Measurements from ENCODE around the gene ARIH1.

Gene ARIH1

DNA sequence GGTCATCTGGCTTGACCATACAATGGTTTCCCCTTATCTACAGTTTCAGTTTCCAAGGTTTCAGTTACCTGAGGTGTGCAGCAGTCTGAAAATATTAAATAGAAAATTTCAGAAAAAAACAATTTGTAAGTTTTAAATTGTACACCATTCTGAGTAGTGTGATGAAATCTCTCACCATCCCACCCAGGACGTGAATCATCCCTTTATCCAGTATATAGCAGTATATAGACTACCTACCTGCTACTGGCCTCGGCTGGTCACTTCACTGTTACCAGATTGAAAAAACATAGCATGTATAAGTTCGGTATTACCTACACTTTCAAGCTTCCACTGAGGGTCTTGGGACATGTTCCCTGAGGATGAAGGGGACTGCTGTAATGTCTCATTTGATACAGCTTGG is 12.0 kb downstream of the ARIH1 start:
- DNase-seq (ENCODE audit: low spot score): no peak

DNA sequence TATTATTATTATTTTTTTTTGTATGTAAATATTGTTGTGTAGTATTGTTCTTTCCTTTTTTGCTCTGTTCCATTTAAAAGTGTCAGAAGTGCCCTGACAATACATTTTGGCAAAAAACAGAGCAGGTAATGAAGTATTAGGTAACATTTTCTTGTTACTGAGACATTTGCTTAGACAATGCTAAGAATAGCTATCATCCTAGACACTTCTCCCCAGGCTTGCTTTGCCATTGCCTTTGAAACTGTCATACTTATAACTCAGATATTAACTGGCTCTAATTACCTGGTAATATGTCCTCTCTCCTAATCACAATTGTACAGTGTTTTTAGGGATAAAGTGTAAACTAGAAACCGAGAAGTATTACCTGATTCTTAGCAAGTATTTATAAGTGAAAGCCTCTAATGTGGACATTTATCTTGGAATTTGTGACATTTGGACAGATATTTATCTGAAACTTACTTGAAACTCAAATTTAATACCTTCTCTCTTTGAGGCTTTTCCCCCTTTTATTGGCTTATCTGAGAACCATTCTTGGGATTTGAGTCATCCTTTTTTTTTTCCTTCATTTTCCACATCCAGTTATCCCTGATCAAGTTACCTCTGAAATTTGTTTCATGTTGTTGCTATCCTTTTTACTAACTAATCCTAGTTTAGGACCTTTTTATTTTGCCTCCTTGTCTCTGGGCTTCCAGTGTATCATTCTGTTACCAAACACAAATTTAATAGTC is 13.1 kb downstream of the ARIH1 start:
- DNase-seq (ENCODE audit: low spot score): no peak

- DNase-seq (ENCODE audit: low spot score): no peak
These were observed 14.4 kb downstream of the ARIH1 start for GRCh38 chr15:72488558-72488957.

- DNase-seq (ENCODE audit: low spot score): no peak
These were observed 15.9 kb downstream of the ARIH1 start for GRCh38 chr15:72489943-72490554.

DNA sequence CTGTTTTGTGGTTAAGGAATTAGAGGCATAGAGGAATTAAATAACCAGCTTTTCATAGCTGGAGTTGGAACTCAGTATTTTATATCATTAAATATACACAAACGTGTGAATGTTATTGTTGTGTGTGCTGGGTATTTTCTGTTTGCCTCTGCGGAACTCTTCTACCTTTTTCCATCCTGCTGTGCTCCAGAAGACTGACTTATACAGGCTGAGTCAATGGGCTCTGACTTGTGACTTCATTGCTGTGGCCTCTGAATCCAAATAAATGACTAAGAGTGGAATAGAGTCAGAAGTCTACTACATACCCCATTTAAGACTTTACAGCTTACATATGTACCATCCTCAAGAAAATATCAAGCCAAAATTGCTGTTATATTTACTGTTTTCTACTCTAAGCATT is 17.6 kb downstream of the ARIH1 start:
- no peak for DNase-seq (ENCODE audit: low spot score)

DNA sequence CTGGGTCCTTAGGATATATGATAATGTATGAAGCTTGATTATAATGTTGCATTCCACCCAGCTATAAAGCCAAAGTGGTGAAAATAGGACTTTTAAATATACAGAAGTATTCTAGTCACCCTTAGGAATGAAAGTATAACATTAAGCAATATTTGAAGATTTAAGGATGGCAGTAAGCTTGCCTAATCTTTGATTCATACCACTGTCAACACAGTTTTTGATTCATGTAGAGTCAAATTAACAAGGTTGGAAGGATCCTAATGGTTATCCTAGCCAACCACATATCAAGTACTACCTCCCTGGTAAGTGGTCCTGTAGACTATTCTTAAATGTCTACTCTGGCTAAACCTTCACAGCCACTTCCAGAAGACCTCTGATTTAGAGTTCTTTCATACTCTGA is 18.6 kb downstream of the ARIH1 start:
- DNase-seq (ENCODE audit: low spot score): no peak

DNA sequence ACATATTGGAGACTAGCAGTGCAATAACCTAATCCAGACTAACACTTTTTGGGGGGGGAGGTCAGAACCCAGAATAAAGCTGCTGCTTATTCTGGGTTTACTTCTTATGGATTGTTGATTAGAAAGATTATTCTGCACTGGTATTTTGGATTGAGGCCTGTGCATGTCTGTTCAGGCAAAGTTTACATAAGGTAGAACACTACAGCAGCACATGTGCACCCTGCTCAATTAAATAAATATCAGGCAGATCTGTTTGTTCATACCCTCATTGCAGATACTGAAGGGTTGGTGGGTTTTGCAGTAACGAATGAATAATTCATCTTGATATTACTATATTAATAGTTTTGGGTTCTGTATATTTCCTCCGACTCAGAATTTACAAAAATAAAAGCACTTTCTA is 19.1 kb downstream of the ARIH1 start:
- no peak for DNase-seq (ENCODE audit: low spot score)

DNA sequence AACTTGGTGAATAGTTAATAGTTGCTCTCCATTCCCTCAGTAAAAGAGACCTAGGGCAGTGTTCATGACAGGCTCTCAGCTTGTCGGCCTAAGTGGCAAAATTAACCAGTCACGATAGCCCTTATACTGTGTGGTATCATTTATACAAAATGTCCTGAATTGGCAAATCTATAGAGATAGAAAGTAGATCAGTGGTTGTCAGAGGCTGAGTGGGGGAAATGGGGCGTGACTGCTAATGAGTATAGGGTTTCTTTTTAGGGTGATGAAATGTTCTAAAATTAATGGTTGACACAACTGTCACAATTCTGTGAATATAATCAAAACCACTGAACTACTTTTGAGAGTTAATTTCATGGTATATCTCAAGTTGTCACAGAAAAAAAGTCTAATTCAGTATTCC is 20.9 kb downstream of the ARIH1 start:
- no peak for DNase-seq (ENCODE audit: low spot score)

DNA sequence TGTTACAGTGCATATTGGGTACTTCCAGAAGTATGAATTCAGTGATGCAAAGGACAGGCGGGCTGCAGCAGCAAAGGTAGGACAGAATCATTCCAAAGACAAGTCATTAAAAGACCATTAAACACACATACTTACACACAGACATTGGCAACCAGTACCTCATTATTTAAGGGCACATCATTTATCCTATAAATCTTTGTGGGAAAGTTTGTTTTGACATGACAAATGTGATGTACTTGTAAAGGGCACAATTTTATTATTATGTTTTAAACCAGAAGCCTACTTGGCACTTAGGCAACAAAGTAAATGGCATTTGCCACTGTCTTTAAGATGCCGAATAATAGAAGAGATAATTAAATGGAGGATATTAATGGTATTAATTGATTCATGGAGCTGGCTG is 22.7 kb downstream of the ARIH1 start:
- no peak for DNase-seq (ENCODE audit: low spot score)

GRCh38 chr15:72497402-72497801 is 23.3 kb downstream of the ARIH1 start:
- DNase-seq (ENCODE audit: low spot score): no peak

GRCh38 chr15:72502220-72502809 is 28.2 kb downstream of the ARIH1 start:
- DNase-seq (ENCODE audit: low spot score): no peak

- no peak for DNase-seq (ENCODE audit: low spot score)
These were observed 29.0 kb downstream of the ARIH1 start for GRCh38 chr15:72503147-72503546.

DNA sequence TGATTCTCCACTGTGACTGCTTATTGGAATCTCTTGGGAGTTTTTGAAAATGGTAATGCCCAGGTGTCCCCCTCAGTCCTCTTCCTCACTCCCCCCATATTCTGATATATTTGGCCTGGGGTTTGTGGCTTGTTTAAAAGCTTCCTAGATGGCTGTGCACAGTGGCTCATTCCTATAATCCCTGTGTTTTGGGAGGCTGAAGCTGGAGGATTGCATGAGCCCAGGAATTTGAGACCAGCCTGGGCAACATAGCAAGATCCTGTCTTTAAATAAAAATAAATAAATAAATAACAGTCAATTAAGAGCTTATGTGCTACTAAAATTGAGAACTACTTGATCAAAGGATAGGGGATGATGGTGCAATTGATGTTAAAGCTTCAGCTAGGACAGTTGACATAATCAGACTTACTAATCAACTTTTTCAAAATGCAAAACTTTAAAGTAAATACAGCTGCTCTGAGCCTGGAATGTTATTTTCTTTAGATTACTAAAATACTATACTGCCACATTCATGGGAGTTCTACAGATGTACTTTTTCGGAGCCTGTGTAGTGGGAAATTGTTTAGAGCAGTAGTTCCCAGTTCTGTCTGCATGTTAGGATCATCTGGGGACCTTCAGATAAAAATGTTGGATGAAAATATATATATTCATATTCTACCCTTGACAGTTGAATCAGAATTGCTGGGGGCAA is 33.4 kb downstream of the ARIH1 start:
- DNase-seq (ENCODE audit: low spot score): no peak

DNA sequence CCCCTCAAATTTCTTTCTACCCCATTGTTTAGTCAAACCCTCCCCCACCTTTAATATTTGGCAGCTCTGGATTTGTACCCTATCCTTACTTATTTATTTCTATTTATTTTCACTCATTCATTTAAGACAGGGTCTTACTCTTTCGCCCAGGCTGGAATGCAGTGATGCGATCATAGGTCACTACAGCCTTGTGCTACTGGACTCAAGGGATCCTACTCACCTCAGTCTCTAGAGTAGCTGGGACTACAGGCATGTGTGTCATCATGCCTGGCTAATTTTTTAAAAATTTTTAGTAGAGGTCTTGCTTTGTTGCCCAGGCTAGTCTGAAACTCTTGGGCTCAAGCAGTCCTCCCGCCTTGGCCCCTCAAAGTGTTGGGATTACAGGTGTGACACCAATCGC is 35.4 kb downstream of the ARIH1 start:
- DNase-seq (ENCODE audit: low spot score): no peak

DNA sequence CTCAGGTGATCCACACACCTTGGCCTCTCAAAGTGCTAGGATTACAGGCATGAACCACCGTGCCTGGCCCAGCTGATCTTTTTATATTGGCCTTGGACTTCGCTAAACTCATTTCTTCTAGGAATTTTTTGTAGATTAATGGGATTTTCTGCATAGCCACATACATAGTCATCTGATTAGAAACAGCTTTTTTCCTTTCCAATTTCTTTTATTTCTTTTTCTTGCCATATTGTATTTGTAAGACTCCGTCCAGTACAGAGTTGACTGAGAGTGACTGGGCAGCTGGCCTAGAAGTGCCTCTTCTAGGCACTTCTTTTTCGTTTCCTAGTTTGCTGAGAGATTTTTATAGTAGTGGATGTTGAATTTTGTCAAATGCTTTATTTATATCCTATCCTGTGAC is 37.4 kb downstream of the ARIH1 start:
- DNase-seq (ENCODE audit: low spot score): no peak

DNA sequence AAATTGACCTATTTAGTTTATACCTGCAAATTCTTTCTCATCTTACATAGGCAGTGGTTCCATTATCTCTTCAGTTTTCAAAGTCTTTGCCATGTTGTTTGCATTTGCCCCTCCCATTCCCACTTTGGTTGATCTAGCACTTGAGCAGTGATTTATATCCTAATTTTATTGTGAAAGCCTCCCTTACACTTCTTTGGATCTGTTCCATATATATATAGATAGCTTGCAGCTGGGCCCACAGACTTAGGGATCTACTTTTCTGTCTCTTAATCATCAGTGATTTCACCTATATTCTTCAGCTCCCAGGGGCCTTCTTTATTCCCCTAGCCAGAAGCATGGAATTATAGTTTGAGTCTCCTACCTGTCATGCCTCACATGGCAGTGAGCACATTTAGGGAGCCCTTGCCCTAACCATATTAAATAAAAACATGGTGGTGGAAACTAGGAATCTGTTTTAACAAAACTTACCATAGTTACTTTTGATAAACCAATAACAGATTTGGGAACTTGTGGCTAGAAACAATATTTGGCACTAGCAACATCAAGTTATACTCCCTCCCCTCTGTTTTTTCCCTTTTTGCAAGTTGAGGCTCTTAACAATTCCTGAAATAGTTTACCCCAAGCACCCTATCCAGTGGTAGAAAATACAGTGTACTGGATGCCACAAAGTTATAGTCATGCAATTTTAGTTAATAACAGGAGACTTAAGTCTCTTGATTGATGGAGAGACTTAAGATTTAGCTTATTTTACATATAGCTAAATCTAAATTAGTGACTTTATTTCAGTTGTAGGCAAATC is 41.7 kb downstream of the ARIH1 start:
- DNase-seq (ENCODE audit: low spot score): no peak

GRCh38 chr15:72516777-72517176 is 42.6 kb downstream of the ARIH1 start:
- no peak for DNase-seq (ENCODE audit: low spot score)

DNA sequence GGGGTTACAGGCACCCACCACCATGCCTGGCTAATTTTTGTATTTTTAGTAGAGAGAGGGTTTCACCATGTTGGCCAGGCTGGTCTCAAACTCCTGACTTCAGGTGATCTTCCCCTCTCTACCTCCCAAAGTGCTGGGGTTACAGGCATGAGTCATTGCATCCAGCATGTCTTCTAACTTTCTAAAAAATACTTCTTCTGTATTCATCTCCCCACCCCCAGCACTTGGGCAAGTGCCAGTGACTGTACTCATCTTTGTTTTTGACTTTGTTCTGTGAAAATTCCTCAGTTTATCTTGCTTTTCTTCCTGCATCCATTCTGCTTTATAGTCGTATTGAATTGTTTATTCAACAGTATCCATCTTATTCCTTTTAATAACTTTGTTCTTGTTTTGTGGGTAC is 47.6 kb downstream of the ARIH1 start:
- DNase-seq (ENCODE audit: low spot score): no peak

DNA sequence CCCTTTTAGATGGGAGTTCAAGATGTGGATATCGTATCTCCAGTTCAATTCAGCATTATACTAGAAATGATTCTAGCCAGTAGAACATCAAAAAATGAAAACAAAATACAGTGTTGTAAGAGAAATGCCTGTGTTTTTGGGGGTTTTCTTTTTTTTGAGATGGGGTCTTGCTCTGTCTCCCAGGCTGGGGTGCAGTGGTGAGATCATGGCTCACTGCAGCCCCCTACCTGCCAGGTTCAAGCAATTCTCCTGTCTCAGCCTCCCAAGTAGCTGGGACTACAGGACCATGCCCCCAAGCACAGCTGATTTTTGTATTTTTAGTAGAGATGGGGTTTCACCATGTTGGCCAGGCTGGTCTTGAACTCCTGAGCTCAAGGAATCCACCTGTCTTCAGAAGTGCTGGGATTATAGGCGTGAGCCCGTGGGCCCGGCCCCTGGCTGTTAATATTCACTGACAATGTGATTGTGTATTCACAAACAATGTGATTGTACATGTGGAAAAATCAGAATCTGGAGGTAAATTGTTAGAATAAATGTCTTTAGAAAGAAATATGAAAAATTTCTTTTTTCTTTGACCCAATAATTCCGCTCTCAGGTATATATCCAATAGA is 59.0 kb downstream of the ARIH1 start:
- no peak for DNase-seq (ENCODE audit: low spot score)

DNA sequence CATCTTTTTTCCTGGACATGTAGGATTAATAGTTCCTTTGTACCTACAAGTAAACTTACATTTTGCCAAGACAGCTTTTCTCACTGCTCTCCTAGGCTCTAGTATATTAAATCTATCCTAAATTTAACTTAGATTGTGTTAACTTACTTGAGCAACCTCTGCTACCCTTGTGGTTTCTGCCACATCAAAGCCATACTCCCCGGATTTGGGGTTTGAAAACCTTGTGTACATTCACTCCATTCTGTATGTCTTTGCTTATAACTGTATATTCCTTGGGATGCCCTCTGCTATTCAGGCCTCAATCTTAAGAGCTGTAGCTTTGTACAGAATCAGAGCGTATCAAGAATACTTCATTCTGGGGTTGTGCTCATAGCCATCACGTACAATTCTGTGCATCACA is 60.4 kb downstream of the ARIH1 start:
- DNase-seq (ENCODE audit: low spot score): no peak

DNA sequence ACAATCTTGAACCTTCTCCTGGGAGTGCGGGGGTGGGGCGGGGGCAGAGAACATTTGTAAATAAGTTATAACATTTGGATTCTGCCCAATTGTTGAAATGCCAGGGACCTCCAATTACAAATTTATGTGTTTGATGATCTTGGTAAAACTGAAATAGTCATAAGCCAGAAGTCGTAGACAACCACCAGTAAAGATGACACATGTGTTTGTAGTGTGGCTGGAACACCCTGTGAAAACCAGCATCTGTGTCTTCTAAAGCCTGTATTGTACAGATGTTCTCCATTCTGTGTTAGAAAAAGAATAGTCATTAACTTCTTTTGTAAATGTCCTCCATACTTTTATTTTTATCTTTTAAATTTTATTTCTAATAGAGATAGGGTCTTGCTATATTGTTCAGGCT is 61.8 kb downstream of the ARIH1 start:
- no peak for DNase-seq (ENCODE audit: low spot score)

- DNase-seq (ENCODE audit: low spot score): no peak
These were observed 62.4 kb downstream of the ARIH1 start for GRCh38 chr15:72536506-72536905.
